ENCODE results near the gene APCDD1L. TPM values are rescaled to one million over a fixed set of nuclear protein-coding genes. Genes with fewer than 3 reads are reported as not detected.
"Not testable (repeated sequence)": the region's sequence is repeated elsewhere in the genome, so short reads cannot be mapped to it uniquely, and the experiment has no call there.

APCDD1L gene
- total RNA-seq, 6 donors from 2014 or later = 0.13 TPM; not detected in 5

GRCh38 chr20:58511861-58512260, 3.3 kb downstream of the APCDD1L start:
- Histone ChIP-seq H3K4me1 (peaks cover 0 to 7% (median 1%) of the 10 kb centered on the region in 4 donors), H3K9me3 (peaks cover 0 to 4% (median 2%) of the 10 kb centered on the region in 4 donors), H3K27ac (no peak overlapping the region), H3K27me3 (peaks cover 0 to 20% (median 10%) of the 10 kb centered on the region in 4 donors), H3K36me3 (no peaks in the 10 kb centered on the region), H3K4me3 (no peak overlapping the region)
- TF ChIP-seq CTCF (IDR thresholded peaks at IDR 0.05) (no peak), POLR2AphosphoS5 (IDR thresholded peaks at IDR 0.05) (no peak), EP300 (IDR thresholded peaks at IDR 0.05) (no peak), POLR2A (IDR thresholded peaks at IDR 0.05) (no peak)
- 62 to 73% methylated on average over 9 of the region's 9 CpGs for WGBS, 2 donors
- ATAC-seq (ENCODE audit: low FRiP score in 2 of 2) = no peak
- peak in 1 of 2 donors; percentile 30 for DNase-seq

- H3K36me3 ChIP-seq = no peaks in the 10 kb centered on the region
- H3K4me1 ChIP-seq = peaks cover 0 to 7% (median 1%) of the 10 kb centered on the region in 4 donors
- no peak for ATAC-seq (ENCODE audit: low FRiP score in 2 of 2)
- H3K27ac ChIP-seq = no peak overlapping the region
- peaks cover 0 to 20% (median 10%) of the 10 kb centered on the region in 4 donors for H3K27me3 ChIP-seq
- WGBS, 2 donors = 13 to 20% methylated on average over 4 of the region's 4 CpGs
- peaks cover 0 to 9% (median 4%) of the 10 kb centered on the region in 4 donors for H3K9me3 ChIP-seq
- H3K4me3 ChIP-seq = no peak overlapping the region
- TF ChIP-seq CTCF (IDR thresholded peaks at IDR 0.05) (no peak), POLR2A (IDR thresholded peaks at IDR 0.05) (no peak), EP300 (IDR thresholded peaks at IDR 0.05) (no peak), POLR2AphosphoS5 (IDR thresholded peaks at IDR 0.05) (no peak)
- DNase-seq = no peak
Measured at GRCh38 chr20:58511364-58511763, 3.8 kb downstream of the APCDD1L start.

GRCh38 chr20:58510921-58511320, 4.3 kb downstream of the APCDD1L start:
- Histone ChIP-seq H3K36me3 (no peaks in the 10 kb centered on the region), H3K4me3 (no peak overlapping the region), H3K27ac (no peak overlapping the region), H3K4me1 (peaks cover 0 to 7% (median 1%) of the 10 kb centered on the region in 4 donors), H3K27me3 (peaks cover 0 to 20% (median 10%) of the 10 kb centered on the region in 4 donors), H3K9me3 (peaks cover 0 to 14% (median 5%) of the 10 kb centered on the region in 4 donors)
- no peak for TF ChIP-seq CTCF (IDR thresholded peaks at IDR 0.05)
- no peak for TF ChIP-seq POLR2AphosphoS5 (IDR thresholded peaks at IDR 0.05)
- no peak for TF ChIP-seq EP300 (IDR thresholded peaks at IDR 0.05)
- TF ChIP-seq POLR2A (IDR thresholded peaks at IDR 0.05) = no peak
- ATAC-seq (ENCODE audit: low FRiP score in 2 of 2) (no peak), DNase-seq (no peak)
- WGBS, 2 donors = 76 to 92% methylated on average over 2 of the region's 2 CpGs

GRCh38 chr20:58508762-58509395, 6.3 kb downstream of the APCDD1L start:
- H3K27me3 ChIP-seq = peaks cover 0 to 7% (median 2%) of the 10 kb centered on the region in 4 donors
- ATAC-seq (ENCODE audit: low FRiP score in 2 of 2) (no peak), DNase-seq (peak in 1 of 2 donors; percentile 27)
- H3K9me3 ChIP-seq = peaks cover 5 to 34% (median 20%) of the 10 kb centered on the region in 4 donors
- H3K4me1 ChIP-seq = peaks cover 0 to 3% (median 0%) of the 10 kb centered on the region in 4 donors
- WGBS, 2 donors = 87 to 91% methylated on average over 17 of the region's 17 CpGs
- H3K27ac ChIP-seq = no peak overlapping the region
- no peaks in the 10 kb centered on the region for H3K36me3 ChIP-seq
- H3K4me3 ChIP-seq = no peak overlapping the region
- no peak for TF ChIP-seq POLR2AphosphoS5 (IDR thresholded peaks at IDR 0.05)
- TF ChIP-seq POLR2A (IDR thresholded peaks at IDR 0.05) = no peak
- no peak for TF ChIP-seq CTCF (IDR thresholded peaks at IDR 0.05)
- no peak for TF ChIP-seq EP300 (IDR thresholded peaks at IDR 0.05)

- H3K4me1 ChIP-seq; ATAC-seq (ENCODE audit: low FRiP score in 2 of 2); H3K36me3 ChIP-seq; H3K27ac ChIP-seq; H3K27me3 ChIP-seq; DNase-seq; H3K4me3 ChIP-seq: not testable (repeated sequence)
- WGBS, 2 donors = 80 to 84% methylated on average over 3 of the region's 3 CpGs
- peaks cover 5 to 41% (median 22%) of the 10 kb centered on the region in 4 donors for H3K9me3 ChIP-seq
Measured at GRCh38 chr20:58506999-58507398, 8.2 kb downstream of the APCDD1L start.

Data from upper lobe of left lung (tissue), 6 donors.